Hematopoietic multipotent progenitor cell treated with erythropoietin and hydrocortisone succinate and interleukin-3 and kit ligand, for 17 days (in vitro differentiated cells): ENCODE data around the gene MAPK9.

Experiments
- DNase-seq: peaks from one replicate; pipeline ENCODE4 v3.0.0-alpha.2; 2015; ENCODE audit warnings: low spot score

Gene MAPK9

DNA sequence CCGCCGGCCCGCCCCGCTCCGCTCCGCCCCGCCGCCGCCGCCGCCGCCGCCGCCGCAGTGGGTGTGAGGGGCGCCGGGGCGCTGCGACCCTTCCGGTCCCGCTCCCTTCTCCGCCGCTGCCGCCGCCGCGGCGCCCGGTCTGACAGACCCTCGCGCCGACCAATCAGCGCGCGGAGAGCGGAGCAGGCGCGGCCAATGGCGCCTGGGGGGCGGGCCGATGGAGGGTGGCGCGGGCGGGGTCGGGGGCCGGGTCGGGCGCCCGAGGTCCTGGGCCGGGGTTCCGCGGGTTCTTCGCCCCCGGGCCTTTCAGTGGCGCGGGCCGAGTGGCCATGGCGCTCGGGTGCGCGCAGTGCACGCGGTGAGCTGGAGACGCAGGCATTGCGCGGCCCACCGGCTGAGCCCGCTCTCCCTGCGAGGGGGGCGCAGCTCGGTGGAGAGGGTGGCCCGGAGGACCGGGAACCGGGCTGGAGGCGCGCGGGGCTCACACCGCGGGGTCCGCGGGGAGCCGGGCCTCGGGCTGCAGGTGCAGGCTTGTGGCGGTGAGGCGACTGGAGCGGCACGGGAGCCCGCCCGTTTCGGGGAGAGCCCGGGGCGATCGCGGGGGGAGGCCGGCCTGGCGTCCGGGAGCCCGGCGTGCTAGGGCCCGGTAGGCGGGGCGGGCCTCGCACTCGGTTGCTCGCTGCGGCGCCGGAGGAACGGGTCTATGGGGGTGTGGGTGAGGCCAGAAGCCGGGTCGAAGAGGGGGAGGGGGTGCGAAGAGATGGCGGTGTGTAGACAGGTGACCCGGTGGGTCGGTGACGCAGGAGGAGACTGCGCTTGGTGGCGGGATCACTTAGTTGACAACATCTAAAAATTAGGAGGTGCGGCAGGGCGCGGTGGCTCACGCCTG, at the start of gene MAPK9:
TSS of gene MAPK9 (minus strand) at position 141 of the 889 bp plus-strand sequence. CDS start 11,522 bp downstream, outside the sequence.
- DNase-seq, result peak; percentile 85

DNA sequence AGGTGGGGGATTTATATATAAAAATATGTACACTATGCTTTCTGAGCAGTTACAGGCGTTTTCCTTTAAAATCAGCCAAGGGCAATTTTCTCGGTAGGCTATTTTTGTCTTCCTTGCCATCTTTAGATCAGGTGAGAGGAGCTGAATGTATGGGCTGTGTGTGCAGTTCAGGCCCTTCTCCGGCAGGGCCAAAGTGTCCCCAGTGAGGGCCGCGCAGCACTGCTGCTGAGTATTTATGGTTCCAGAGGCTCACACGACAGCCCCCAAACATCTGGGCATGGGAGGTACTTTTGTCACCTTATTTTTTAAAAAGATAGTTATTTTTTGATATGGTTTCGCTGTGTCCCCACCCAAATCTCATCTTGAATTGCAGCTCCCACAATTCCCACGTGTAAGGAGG, 49.7 kb upstream of the MAPK9 start:
- DNase-seq, result no peak

DNA sequence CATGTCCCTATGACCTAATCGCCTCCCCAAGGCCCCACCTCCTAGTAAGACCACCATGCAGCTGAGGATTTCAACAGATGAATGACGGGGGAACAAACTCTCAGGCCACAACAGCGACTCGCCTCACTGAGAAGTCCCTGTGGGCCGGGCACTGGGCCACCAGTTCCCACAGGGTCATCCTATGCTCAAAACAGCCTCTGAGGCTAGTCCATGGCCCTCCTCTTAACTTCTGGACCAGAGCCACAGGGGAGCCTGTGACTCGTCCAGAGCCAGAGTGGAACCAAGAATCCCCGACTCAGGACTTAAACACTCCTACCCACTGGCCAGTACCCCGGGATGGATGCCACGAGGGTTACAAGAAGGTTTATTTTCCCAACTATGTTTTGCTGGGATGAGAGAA, 49.0 kb upstream of the MAPK9 start:
- DNase-seq, result no peak

DNA sequence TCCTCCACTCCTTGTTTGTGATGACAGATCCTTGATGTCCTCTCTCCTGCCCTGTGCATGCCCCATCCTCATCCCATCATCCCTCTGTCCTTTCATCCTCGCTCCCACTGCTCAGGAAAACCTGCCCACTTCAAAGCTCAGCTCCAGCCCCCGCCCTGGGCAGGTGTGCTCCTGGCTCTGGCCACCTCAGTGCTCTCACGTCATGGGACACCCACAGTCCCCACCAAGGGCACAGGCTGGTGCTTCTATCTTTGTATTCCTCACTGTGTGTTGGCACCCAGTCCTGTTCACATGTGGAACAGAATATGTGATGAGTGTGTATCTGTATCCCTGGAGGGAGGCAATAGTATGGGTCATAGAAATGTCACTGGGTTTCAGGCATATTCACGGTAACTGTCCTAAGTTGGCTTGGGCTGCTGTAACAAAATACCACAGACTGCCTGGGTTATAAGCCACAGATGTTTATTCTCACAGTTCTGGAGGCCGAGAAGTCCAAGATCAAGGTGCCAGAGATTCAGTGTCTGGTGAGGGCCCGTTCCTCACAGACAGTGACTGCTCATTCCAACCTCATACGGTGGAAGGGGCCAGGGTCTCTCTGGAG, 47.8 kb upstream of the MAPK9 start:
- DNase-seq, result no peak

DNA sequence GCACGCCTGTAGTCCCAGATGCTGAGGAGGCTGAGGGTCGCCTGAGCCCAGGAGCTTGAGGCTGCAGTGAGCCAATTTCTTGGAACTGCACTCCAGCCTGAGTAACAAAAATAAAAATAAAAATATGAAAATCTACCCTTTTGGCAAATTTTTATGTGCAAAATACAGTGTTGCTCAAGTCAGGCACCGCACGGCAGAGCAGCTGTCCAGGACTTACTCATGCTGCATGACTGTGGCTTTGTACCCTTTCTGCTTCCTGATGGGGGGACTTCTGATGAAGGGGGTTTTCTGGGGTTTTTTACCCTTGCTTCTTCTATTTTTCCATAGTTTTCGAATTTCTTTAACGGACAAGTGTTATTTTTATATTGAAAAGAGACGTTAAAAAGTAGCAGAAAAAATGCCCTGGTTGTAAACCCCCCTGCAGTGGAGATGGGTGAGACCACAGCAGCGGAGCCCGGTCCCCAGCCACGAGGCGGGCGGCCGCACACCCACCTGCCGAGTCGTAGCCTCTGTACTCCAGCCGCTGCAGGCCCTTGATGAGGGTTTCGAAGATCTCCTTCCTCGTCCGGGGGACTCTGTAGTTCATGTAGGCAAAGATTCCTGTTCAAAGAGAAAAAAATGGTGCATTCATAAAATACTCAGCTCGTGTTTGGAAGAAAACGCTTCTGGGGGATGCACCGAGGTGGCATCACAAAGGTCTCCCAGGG, 46.3 kb upstream of the MAPK9 start:
- no peak for DNase-seq

DNA sequence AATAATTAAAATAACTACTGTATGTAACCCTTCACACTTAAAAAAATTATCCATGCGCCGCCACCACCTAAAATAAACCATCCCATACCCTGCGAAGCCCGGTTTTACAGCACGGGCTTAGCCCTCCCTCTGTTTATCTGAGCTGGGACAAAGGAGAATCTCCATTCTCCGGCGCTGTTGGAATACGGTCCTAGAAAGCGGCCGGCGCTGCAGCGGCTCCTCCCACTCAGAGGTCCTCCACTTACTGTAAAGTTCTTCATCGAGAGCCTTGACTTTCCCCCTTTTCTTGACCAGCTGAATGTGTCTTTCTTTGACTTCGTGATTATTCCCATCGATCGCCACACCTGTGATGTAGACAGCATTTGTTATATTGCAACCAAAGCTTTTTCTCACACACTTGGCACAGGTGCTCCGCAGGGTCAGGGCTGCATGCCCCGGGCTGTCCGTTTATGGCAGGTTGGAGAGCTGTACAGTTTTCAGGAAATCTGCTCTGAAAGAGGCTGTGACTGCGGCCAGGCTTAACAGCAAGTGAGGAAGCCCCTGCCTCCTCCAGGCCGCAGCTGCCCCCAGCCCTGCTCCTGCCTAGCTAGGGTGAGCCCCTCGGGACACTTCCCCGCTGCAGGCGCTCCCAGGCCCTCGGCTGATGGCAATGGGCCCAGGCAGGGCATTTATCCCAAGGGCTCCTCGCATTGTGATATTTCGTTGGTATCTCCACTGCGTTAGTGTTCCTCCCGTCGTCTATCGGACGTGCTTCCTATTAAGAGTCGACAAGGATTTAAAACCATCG, 44.5 kb upstream of the MAPK9 start:
- DNase-seq, result no peak

DNA sequence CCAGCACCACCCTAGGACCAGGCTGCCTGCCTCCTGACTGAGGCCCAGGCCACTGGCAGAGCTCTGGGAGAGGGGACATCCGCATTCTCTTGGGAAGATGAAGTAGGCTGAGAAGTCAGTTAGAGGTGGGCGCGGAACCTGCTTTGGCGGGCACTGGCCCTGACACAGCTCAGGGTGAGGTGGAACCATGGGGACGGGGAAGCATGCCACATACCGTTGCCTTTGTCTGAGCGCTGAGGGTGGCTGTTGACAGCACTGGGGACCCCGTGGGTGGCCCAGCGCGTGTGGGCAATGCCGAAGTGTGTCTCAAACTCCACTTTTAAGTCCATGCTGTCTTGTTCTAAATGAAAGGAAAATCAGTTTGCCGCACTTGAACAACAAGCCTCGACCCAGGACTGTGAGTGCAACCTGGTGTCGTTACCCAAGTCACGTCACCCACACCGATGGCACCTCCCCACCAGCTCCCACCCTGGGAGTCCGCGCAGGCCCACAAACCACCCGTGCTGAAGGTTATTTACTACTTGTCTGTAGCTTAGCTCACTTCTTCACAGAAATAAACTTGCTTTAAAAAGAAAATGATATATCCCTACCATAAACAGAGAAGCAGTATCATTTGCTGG, 43.8 kb upstream of the MAPK9 start:
- no peak for DNase-seq

DNA sequence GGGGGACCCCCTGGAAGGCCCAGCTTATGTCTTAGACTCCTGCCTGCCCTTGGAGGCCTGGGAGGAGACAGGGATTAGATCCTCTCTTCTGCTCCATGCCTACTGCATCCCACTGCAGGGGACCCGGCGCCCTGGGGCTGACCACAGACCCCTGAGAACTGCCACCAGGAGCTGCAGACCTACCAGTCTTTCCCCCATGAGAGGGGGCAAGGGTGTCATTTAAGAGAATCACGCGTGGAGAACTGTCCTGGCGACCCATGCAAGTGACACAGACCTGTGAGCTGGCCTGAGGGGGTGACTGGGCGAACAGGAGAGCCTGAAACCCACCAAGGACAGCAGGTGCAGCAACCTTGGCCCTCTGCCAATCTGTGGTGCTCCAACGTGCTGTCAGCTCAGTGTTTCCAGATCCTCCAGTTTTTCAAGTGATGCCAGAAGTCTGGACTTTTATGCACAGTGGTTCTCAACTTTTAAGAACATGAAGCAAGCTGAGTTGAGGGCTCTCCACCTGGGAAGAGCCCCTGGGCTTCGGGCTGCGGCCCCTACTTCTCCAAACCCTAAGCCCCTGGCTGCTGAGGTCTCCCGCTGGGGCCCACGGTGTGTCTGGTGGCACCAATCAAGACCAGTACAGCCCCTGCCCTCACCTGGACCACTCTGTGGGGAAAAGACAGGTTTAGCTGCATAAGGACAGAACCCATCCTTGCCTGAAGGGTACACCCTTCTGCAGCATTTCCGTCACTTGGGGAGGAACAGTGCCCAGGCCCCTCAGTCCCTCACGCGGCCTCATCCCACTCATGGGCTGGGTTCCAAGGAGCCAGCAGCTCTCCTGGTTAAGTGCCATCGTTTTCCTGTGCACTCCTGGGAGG, 43.1 kb upstream of the MAPK9 start:
- DNase-seq, result no peak

DNA sequence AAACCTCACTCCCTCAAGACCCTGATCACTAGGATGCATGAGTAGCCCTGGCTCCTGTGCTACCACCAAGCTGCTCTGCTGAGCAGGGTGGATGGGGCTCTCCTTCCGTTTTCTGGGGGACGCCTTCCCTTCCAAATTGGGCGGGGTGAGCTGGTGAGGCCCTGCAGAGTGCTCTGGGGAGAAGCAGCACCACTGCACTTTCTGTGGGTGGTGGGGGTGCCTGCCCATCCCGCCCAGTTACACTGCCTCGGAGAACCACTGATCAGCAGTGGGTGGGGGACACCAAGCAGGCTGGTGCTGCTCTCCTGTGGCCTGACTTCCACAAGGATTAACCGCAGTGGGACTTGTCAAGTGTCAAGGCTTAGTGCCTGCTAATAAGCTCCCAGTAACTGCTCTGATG, 42.3 kb upstream of the MAPK9 start:
- no peak for DNase-seq

DNA sequence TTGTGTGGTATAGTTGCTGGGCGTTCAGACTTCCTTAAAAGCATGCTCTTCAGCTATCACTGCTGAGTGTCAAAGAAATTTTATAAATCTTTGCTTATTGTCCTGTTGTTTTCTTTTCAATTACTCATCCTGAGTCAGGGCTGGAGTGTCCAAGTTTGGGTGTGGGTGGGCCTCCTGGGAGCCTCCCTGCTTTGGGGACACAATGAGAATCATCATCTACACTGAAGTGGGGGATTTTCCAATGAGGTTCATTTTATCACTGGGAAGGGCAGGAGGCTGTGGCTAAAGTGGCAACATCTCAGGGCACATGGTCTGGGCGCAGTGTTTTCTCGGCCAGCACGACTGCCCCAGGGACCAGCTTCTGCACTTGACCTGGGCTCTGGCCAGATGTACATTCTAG, 41.8 kb upstream of the MAPK9 start:
- DNase-seq, result no peak

DNA sequence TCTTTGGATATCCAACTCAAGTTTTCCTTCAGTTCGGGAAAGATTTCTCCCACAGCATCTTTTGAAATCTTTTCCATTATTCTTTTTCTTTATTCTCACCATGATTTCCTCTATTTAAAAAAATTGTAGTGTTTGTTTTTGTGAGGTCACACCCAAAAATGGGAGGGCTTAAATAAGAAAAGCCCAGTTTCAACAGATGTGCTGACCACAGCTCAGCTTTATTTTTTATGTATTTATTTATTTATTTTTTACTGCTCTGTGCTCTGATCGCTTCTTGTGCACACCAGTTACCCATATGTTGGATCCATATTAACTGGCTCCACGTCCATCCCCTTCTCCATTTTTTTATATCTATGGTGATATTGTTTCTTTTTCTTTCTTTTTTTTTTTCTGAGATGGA, 41.0 kb upstream of the MAPK9 start:
- no peak for DNase-seq

DNA sequence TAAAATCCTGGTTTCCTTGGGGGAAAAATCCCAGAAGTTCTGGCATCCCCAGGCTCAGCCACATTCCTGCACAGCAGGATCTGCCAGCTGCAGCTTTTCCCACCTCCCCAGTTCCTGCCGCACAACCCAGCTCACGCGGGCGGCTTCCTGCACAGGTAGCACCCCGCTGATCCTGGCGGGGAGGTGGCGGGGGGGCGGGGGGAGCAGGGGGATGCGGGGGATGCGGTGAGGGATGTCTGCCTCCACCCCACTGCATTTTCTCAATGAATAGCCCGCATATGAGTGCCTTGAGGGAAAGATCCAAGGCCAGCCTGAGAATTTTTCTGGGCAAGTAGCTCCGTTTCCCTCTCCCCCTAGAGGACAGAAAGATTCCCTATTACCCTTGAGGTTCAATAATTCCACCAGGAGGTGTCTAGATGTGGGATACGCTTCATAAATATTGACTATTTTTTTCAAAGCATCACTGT, 40.2 kb upstream of the MAPK9 start:
- DNase-seq, result no peak

DNA sequence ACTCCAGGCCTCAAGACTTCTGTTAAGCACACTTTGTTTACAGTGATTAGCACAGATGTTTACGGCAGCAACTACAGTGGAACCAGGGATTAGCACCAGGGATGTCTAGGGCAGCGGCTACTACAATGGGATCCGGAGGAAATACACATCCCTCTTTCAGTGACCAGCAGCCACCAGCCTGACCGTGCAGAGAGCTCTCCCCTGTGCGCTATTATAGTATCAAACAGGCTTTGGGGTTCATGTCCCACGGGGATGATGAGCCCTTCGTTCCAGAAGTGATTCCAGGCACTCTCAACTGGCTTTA, 39.7 kb upstream of the MAPK9 start:
- DNase-seq, result no peak

DNA sequence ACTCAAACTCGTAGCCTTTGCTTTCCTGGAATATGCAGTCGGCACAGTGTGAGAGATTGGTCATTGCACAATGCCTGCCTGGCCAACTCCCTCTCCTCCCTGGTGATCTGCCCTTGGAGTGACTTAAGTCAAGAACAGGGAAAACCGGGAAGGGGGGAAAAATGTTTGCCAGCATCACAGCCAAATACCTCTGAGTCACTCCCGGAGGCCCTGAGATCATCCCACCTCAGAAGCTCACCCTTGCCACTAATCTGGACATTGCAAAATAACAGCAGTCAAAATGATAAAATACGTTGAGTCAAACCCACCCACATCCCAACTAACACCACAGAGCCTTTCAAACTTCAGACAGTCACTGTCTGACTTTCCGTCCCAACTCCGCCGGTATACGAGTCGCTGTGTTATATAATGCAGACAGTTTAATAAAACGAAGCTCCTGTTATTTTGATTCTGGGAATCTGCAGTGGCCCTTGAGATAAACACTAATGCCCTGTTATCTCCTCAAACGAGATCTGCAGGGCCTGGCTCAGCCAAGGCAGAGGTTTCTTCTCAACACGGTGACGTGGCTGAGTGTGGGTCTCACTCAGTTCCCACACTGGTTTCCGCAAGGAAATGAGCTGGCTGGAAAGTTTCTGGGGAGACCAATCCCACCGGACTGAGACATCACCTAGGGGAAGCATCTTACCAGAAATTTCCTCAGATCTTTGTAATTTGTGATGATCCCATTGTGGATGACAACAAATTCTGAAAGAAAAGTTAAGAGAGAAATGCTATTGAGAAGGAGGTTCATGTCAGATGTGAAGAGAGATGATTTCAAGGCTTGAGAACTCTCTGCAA, 39.1 kb upstream of the MAPK9 start:
- DNase-seq, result no peak

DNA sequence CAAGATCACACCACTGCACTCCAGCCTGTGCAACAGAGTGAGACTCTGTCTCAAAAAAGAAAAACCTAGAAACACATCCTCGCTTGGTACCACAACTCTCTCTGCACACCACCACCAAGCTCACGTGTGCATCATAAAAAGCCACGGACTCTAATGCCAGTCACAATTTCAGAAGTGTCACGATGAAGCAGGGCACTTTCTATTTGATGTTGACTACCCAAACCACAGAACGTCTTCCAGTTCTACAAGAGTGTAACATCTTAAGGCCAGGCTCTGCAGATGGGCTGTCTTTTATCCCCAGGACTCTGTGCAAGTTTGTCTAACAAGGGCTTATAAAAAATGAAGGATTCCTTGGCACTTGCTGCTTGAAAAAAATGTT, 38.4 kb upstream of the MAPK9 start:
- DNase-seq, result no peak

DNA sequence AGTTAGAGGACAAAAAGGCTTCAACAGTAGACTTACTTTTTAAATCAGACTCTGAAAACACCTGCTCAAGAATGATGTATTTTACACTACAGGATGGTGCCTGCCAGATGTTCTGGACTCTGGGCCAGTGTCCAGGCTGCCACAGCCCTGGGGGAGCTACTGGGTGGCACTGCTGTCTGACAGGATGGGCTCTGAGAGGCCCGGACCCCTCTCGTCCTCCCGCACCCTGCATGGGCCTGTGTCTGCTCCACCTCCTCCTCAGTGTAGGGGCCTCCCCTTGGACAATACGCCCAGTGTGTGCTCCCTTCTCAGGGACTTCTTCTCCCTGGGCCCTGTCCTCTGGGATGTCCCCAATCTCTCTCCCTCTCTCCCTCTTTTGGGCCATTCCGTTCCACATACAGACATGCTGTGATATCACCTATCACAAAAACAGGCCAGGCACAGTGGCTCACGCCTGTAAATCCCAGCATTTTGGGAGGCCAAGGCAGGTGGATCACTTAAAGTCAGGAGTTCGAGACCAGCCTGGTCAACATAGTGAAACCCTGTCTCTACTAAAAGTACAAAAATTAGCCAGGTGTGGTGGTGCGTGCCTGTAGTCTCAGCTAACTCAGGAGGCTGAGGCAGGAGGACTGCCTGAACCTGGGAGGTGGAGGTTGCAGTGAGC, 37.9 kb upstream of the MAPK9 start:
- no peak for DNase-seq

DNA sequence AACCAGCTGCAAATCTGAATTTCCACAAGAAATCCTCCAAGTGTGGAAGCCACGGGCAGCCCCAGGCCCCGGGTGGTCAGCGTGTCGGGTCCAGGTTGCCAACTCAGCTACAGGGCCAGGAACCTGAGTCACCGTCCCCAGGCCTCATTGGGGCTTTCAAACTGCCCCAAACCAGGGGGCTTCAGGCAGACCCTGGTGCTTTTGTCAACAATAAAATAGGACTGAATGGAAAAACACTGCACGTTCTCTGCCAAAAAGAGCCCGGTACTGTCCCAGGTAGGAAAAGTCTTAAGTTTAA, 37.2 kb upstream of the MAPK9 start:
- DNase-seq, result no peak

DNA sequence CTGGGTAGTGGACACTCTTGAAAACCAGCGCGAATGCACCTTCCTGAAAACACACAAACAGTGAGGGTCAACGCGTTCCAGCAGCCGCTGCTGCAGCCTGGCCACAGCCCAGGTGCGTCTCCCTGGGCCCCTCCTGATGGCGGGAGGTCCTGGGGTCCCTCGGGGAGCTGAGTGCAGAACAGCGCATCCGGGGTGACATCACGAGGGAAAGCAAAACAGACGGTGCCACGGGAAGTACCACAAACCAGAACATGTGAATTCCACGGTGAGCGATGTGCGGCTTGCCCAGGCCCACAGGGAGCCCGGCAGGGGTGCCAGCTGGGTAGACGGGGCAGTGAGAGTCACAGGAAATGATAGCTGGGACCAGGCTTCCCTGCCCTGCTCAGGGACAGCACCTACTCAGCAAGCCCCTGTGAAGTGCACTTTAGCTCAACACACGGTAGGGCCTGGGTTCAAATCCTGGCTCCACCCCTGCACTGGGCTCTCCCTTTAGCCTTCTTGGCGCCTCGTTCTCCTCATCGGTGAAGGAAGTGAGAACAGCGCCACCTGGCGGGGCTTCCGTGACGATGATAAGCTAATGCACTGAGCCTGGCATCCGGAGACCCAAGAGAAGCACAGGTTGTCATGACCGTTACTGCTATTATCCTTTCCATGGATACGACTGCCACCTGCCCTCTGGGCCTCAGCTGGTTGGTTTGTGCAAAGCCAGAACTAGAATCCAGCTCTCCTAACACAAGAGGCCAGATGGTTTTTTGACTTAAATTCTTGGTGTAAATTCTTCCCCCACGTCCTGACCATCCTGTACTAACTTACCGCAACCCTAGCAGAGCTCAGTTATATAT, 36.6 kb upstream of the MAPK9 start:
- DNase-seq, result peak; percentile 86
